Activated gamma-delta T cell treated with Interleukin-2 at 50 U/mL for 16 hours (primary cell): ENCODE measurements around the gene RNASET2.

Source experiments
- DNase-seq: peaks from one replicate; pipeline ENCODE4 v3.0.0-alpha.2; 2020

RNASET2 gene

GRCh38 chr6:166944666-166945256, 11.6 kb downstream of the RNASET2 start:
- no peak for DNase-seq

DNA sequence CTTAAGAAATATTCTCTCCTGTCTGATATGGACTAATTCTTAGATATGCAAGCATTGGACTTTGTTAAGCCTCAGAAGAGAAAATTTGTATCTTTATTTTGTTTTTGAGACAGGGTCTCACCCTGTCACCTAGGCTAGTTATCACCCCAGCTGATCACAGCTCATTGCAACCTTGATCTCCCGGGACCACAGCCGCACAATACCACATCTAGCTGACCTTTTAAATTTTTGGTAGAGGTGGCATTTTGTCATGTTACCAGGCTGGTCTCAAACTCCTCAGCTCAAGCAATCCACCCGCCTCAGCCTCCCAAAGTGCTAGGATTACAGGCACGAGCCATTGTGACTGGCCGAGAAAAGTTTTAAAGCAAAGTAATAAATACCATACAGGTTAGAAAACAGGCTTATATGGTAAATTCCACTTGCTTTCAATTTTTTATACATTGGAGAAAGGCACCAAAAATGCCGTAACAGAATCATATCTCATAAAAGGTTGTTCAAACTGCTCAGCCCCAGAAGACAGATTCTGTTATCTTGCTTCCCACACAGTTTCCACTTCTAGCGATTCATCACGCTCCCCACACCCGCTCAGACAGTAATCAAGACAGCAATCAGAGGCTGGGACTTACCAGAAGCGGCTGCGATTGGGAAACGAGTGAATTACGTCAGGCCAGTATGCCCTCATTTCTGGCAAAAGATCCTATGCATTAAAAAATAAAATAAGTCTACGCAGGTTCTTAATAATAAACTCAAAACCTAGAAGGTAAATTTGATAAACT, 13.8 kb downstream of the RNASET2 start:
- no peak for DNase-seq

GRCh38 chr6:166940643-166941068, 15.7 kb downstream of the RNASET2 start:
- DNase-seq = no peak

GRCh38 chr6:166939894-166940293, 16.5 kb downstream of the RNASET2 start:
- DNase-seq = no peak

- DNase-seq = no peak
These were observed 17.0 kb downstream of the RNASET2 start for GRCh38 chr6:166939345-166939744.

GRCh38 chr6:166938704-166939103, 17.6 kb downstream of the RNASET2 start:
- DNase-seq = no peak

DNA sequence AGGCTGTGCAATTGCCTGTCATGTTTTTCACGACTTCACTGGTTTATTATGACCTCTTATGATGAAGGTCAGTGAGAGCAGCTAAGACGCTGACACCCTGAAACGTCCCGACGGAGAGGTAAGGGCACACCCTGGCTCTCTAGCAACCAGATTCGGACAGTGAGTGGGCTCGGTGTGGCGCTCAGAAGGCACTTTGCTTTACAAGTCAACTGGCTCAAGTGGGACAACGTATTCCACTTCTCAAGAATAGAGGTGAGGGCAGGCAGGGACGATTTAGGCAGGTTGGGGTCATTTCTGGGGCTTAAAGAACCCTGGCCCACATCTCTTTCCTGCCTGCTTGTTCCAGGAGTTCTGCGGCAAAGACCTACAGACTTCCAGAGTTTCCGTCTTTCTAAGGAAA, 18.2 kb downstream of the RNASET2 start:
- DNase-seq = no peak

DNA sequence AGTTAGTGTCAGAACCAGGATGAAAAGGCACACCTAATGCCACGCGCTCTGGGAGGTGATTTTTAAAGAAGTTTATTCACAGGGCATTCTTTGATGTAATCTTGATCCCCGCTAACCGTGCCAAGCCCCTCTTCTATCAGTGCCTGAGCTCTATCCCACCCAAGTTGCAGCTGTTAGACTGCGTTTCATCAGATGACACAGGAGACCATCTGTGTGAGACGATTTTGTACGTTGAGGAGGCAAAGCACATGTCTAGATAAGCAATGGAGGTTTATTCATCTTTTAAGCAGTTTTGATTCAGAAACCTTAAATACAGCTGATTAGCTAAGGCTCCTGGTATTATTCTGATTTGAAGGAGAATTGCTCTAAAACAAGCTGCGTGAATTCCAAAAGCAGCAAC, 18.6 kb downstream of the RNASET2 start:
- DNase-seq = no peak

DNA sequence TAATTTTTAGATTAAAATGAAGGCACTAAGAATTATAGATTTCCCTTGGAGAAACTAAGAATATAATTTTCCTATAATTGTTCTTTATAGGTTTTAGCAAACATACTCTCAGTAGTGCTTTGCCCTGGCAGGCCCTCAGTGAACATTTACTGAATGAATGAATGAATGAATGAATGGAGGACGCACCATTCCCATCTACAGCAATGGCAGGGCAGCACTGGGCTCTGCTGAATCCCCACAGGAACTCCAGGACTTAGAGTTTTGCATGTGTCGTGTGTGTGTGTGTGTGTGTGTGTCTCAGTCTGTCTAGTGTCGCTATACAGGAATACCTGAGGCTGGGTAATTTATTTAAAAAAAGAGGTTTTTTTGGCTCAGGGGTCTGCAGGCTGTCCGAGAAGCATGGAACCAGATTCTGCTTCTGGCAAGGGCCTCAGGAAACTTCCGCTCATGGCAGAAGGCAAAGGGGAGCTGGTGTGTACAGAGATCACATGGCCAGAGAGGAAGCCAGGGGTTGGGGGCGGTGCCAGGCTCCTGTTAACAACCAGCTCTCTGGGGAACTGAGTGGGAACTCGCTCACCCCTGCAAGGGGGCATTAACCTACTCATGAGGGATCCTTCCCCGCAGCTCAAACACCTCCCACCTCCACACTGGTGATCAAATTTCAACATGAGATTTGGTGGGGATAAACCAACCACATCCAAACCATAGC, 20.1 kb downstream of the RNASET2 start:
- DNase-seq = no peak

- no peak for DNase-seq
These were observed 21.0 kb downstream of the RNASET2 start for GRCh38 chr6:166935353-166935752.

DNA sequence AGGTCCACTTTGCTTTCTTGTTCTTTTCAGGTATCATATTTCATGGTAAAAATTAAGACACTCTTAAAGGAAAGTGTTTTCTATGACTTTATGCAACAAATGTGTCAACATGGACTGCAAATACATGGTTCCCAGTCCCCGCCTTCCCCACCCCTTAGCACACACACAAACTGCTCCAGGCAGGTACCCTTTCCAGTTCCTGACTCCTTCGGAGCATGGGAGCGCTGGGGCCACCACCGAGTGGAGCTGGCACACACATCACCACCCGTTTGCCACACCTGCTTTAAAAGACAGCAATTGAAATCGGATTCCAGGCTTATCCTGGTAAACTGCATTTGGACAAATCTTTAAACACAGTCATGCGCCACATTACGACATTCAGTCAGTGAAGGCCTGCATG, 22.2 kb downstream of the RNASET2 start:
- no peak for DNase-seq

DNA sequence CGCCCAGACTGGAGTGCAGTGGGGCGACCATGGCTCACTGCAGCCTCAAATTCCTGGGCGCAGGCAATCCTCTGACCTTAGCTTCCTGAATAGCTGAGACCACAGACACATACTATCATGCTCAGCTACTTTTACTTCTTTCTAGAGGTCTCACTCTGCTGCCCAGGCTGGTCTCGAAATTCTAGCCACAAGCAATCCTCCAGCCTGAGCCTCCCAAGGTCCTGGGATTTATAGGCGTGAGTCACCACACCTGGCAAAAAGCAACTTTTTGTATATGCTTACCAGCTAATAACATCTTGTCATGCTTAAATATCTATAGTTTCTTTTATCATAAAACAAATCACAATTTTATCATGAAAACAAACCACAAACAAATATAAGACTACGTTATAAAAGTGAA, 23.0 kb downstream of the RNASET2 start:
- DNase-seq = no peak

- DNase-seq = no peak
These were observed 23.7 kb downstream of the RNASET2 start for GRCh38 chr6:166932616-166933015.

- no peak for DNase-seq
These were observed 24.2 kb downstream of the RNASET2 start for GRCh38 chr6:166932116-166932515.

- no peak for DNase-seq
These were observed 24.9 kb downstream of the RNASET2 start for GRCh38 chr6:166931426-166931970.

- no peak for DNase-seq
These were observed 25.9 kb downstream of the RNASET2 start for GRCh38 chr6:166930354-166930891.

DNA sequence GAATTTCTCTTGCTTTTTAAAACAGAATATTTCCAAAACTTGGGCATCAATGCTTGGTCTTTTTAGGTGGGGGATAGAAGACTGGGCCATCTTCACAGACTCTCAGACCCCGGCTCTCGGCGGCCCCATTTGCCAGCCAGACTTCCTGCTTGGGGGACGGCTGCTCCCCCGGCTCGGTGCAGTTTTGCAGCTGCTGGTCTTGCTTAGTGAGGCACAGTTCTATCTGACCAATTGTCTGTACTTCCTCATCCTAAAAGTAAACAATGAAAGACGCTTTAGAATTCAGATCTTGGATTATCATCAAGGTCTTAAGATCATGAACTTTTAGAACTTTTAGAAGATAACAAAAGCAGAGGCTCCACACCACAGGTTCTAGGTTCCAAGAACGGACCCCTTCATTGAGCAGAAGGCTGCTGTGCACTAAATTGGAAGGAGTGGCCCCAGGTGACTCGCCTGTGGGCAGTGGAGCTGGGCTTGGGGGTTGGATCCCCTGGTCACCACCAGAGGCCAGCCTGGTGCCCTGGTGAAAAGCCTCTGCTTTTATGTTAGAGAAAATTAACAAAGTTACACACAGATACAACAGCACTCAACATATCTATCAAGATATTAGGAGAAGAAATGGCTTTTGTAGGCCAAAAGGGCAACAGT, 26.7 kb downstream of the RNASET2 start:
- DNase-seq = no peak

- no peak for DNase-seq
These were observed 27.5 kb downstream of the RNASET2 start for GRCh38 chr6:166928644-166929541.

DNA sequence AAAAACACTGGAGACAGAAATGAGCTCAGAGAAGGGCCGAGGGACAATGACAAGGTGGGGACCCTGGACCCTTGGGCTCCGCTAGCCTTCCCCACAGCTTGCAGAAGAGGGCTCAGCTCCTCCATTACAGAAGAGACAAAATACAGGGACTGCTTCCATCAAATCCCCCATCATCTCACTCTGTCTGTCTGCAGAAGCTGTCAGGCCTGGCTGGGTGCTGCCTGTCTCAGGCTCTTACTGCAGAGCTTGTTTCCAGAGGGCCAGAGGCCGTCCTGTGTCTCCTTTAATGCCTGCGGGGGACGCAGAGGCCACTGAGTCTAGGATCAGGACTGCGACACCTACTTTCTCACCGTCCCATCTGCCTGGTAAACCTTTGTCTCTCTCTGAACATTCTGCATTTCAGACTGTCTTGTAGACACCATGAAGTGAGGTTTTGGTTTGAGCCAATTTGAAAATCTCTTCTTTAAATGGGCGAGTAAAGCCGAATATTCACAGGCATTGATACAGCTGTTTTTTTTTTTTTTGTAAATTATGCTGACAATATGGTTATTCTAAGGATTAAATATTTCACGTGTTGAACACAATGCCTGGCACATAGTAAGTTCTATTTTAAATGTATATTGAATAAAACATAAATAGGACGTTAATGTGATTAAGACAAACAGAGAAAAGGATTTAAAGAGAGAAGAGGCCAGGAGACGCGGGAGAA, 28.3 kb downstream of the RNASET2 start:
- DNase-seq = no peak

DNA sequence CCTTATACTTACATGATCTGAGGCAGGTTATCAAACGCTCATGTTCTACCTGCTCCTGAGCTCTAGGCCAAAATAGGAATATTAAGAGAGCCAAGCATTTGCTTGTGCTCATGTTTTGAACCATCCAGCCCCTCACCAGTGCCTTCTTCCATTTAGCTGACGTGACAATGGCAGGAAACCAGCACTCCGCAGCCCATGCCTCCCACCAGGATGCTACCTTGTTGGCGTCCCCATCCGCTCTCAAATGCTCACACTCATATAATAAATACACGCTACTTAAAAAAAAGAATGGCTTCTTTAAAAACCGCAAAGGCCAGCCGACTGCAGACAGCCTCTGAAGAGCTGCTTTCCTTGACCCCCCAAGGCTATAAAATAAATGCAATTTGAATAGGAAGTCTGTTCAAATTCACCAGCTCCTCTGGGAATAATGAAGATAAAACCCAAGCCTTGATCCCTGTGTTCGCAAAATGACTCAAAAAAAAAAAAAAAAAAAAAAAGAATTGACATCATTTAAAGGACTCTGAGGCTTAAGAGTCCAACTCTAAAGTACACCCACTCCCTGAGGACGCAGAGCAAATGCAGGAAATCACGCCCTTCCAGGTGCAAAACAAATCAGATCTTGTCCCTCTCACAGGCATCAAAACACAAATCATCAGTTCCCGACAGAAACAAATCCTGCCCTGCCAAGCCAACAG, 29.0 kb downstream of the RNASET2 start:
- no peak for DNase-seq

GRCh38 chr6:166926748-166927147, 29.6 kb downstream of the RNASET2 start:
- no peak for DNase-seq
